GM19023 (cell line): ENCODE data around the gene MAST4.
"Not testable (repeated sequence)": the region's sequence is repeated elsewhere in the genome, so short reads cannot be mapped to it uniquely, and the experiment has no call there.

Experiments used
- ATAC-seq: cut with Tn5 transposase; IDR thresholded peaks from one replicate; pipeline ENCODE4 v1.9.1; 2021; ENCODE audit warnings: mild to moderate bottlenecking, moderate library complexity; ENCODE audit not compliant: unreplicated experiment

MAST4 gene

DNA sequence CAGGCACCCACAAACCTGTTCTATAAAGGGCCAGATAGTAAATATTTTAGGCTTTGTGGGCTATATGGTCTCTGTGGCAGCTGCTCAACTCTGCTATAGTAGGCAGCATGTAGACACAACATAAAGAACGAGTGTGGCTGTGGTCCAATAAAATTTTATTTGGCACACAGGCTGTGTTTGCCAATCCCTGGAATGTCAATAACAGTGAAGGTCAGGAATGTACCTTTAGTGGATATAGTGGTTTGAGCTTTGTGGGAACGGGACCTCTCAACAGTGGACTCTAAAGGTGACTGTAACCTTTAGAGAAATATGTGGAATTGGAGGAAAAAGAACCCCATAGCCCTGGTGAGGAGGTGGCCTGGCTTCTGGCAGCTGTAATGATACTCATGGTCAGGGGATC lies 145.2 kb downstream of the MAST4 start:
- ATAC-seq: no peak

- ATAC-seq: no peak
Observed at GRCh38 chr5:66742083-66742895, 146.1 kb downstream of the MAST4 start.

DNA sequence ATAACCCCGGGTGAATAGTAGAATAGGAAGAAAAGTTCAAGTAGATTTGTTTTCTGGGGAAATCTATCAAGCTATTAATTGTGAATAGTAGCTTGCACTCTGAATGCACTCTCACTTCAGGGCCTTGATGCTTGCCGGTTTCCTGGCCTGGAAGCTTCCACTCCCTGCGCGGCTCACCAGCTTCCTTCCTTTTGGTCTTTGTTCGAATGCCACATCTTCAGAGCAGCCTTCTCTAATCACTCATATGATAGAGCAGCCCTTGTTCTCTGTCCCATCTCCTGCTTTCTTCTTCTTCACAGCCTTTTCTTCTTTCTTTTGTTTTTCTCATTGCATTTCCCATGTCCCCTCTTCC lies 146.7 kb downstream of the MAST4 start:
- ATAC-seq: no peak

- no peak for ATAC-seq
Observed at GRCh38 chr5:66743344-66743743, 147.2 kb downstream of the MAST4 start.

- ATAC-seq: no peak
Observed at GRCh38 chr5:66744040-66744439, 147.8 kb downstream of the MAST4 start.

GRCh38 chr5:66745297-66745696 lies 149.1 kb downstream of the MAST4 start:
- ATAC-seq: no peak

DNA sequence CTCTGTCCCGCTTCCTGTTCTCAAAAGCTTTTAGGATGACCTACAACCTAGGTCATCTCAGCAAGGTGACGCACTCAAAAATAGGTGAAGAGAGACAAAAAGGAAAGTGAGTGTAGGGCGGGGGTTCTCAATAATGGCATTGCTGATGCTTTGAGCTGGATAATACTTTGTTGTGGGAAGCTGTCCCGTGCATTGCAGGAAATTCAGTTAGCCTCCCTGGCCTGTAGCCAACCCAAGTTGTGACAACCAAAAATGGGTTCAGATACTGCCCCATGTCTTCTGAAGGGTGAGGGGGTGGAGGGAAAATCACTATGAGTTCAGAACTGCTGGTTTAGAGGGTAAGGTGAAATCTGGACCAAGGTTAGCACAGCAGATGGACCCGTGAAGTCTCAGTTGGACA lies 151.4 kb downstream of the MAST4 start:
- no peak for ATAC-seq

DNA sequence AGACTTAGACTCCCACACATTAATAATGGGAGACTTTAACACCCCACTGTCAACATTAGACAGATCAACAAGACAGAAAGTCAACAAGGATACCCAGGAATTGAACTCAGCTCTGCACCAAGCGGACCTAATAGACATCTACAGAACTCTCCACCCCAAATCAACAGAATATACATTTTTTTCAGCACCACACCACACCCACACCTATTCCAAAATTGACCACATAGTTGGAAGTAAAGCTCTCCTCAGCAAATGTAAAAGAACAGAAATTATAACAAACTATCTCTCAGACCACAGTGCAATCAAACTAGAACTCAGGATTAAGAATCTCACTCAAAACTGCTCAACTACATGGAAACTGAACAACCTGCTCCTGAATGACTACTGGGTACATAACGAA lies 156.5 kb downstream of the MAST4 start:
- ATAC-seq: not testable (repeated sequence)

DNA sequence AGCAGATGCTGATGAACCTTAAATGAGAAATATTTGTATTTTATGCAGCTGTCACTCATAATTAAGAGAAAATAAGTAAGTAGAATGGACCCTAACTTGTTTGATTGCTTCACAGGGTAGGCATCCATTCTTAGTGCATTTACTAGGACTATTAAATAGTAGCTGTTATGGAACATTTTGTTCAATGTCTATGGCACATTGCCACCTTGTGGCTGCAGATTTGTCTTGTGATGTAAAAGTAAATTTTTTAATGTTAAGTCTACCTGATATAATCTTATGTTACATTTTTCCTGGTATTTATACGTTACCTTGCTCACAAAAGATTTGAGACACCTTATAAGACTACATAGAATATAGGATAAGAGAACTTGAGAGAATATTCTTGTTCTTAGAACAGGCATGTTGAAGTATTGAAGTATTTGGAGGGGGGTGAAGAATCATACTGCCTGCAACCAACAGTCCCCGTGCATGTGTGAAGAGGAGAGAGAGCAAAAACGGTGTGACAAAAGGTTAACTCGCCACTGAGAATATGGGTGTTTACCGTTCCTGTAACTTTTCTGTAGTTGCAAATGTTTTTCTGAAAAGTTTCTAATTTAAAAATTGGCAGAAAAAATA lies 161.1 kb downstream of the MAST4 start:
- ATAC-seq: no peak

DNA sequence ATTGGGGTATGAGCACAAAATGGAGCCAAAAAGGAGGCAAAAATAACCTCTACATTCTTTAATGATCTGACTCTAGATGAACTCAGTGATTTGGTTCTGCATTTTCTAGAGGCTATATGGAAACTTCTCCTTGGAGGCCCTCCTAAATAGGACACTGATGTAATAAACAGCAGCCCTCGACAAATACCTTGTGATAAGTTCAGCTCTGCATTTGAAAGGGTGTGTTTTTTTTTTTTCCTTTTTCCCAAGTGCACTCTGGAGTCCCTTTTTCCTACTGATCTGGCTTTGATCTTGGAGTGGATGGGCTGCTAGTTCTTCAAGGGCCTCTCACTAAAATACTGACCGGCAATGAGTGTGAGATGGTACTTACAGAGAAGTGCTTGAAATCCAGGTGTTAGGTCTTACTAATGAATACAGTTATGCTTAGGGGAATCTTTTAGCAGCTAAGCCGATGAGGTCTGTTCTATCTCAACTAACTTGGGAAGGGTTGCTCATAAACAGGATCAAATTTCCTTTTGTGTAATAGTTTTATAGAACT lies 161.7 kb downstream of the MAST4 start:
- no peak for ATAC-seq

- ATAC-seq: no peak
Observed at GRCh38 chr5:66769030-66769733, 173.0 kb downstream of the MAST4 start.

DNA sequence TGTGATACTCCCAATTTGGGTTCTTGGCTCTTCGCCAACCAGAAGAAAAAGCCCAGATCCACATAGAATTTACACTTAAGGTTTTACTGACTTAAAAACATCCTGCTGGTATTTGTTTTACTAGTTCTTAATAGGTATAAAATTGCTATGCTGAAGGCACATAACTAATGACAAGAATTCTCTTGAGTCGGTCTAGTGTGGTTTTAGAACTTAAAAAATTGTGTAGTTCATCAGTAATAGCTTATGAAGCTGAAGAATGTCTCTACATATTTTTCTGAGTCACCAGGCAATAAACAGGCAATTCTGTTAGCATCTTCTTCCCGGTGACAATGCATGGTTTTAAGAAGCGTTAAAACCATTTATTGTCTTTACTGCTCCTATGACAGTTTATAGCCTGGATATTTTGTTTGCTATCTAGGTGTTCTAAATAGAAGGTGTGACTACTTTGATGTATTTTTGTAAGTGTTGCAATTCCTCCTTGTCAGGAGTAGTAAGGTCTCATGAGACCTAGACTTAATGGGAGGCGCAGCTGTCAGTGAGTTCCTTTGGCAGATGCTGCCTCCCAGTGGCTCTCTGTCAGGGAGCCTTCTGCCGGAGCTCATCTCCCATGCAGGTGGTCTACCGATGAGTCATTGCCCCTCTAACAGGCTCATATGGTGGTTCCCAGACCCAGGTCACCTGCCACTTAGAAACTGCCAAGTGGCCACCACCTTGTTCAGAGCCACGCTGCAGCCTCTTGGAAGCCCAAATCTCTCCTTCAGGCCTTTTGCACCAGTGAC lies 173.8 kb downstream of the MAST4 start:
- ATAC-seq: no peak

- ATAC-seq: no peak
Observed at GRCh38 chr5:66777868-66778267, 181.7 kb downstream of the MAST4 start.

GRCh38 chr5:66779528-66779927 lies 183.3 kb downstream of the MAST4 start:
- ATAC-seq: no peak

- no peak for ATAC-seq
Observed at GRCh38 chr5:66788556-66788955, 192.4 kb downstream of the MAST4 start.

- ATAC-seq: no peak
Observed at GRCh38 chr5:66789434-66789833, 193.2 kb downstream of the MAST4 start.

- no peak for ATAC-seq
Observed at GRCh38 chr5:66793049-66793448, 196.9 kb downstream of the MAST4 start.

GRCh38 chr5:66795682-66796081 lies 199.5 kb downstream of the MAST4 start:
- no peak for ATAC-seq

- ATAC-seq: no peak
Observed at GRCh38 chr5:66796305-66797292, 200.4 kb downstream of the MAST4 start.

- no peak for ATAC-seq
Observed at GRCh38 chr5:66802941-66803340, 206.7 kb downstream of the MAST4 start.
